ENCODE data around the gene FYB2.

Gene FYB2

DNA sequence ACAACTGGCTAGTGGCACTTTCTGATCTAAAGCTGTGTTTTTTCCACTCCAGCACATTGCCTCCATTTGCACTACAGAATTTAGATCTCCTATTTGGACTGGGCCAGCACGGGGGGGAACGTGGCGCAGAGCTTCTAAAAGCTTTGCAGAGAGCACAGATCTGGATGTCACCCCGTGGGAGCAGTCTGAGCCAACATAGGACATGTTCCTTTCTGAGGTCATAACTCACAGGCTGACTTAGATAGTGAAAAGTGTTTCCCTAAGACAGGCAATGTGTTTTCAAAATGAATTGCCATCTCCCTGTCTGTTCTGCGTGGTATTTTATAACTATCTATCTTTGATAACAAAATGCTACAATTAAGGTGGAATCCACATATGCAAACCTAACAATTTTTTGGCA, 31.7 kb upstream of the FYB2 start:
- no peaks in the 10 kb centered on the region for H3K9me3 ChIP-seq (ENCODE audit: control insufficient read depth, low read length)
- 87 to 100% methylated on average over 1 to 4 of the region's 5 CpGs for WGBS, 2 experiments (ENCODE audit: insufficient coverage in 2 of 2)
- no peak overlapping the region for H3K27ac ChIP-seq (ENCODE audit: low read depth, low read length, severe bottlenecking)
- no peaks in the 10 kb centered on the region for H3K4me1 ChIP-seq (ENCODE audit: control insufficient read depth, insufficient read depth, low read length, poor library complexity, severe bottlenecking)
- no peak overlapping the region for H3K4me3 ChIP-seq (ENCODE audit: extremely low read depth, insufficient read depth, low read length, poor library complexity, severe bottlenecking)
- H3K36me3 ChIP-seq (ENCODE audit: control insufficient read depth, insufficient read depth, low read length), result no peaks in the 10 kb centered on the region

DNA sequence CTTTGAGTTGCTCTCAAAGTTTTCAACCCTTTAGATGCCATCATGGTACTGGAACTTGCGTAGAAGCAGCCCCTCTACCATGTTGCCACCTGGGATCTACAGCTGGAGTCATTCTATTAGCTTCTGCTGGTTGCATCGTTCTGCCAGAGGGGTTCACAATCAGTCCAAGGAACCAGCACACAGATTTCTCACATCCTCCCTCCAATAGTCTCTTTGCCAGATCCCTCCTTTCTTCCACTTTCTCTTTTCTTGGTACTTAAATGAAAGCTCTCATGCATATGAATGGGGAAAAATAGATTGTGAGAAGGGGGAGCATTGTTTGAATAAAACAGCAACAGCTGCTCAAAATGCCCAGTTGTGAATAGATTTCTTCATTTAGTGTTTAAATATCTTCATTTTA, 31.2 kb upstream of the FYB2 start:
- Histone ChIP-seq H3K27ac (ENCODE audit: low read depth, low read length, severe bottlenecking) (no peak overlapping the region), H3K9me3 (ENCODE audit: control insufficient read depth, low read length) (no peaks in the 10 kb centered on the region), H3K36me3 (ENCODE audit: control insufficient read depth, insufficient read depth, low read length) (no peaks in the 10 kb centered on the region), H3K4me3 (ENCODE audit: extremely low read depth, insufficient read depth, low read length, poor library complexity, severe bottlenecking) (no peak overlapping the region), H3K4me1 (ENCODE audit: control insufficient read depth, insufficient read depth, low read length, poor library complexity, severe bottlenecking) (no peaks in the 10 kb centered on the region)
- WGBS, 2 experiments (ENCODE audit: insufficient coverage in 2 of 2), result 91 to 94% methylated on average over 2 of the region's 2 CpGs

DNA sequence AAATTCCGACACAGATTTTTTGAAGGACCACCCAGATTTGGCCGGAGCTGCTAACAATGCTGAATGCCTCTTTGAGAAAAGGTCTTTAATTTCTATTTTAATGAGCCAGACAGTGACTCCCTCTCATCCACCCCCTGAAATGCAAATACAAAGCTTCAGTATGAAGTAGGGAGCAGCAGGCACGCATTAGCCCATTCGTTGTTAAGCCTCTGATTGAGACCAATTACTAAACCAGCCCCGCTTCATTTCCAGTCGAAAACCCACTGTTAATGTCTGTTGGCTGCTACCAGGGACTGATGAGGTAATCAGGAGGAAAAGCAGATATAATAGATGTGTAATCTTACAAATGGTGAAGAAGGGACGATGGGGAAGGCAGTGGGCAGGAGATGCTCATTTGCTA, 30.5 kb upstream of the FYB2 start:
- no peak overlapping the region for H3K4me3 ChIP-seq (ENCODE audit: extremely low read depth, insufficient read depth, low read length, poor library complexity, severe bottlenecking)
- H3K27ac ChIP-seq (ENCODE audit: low read depth, low read length, severe bottlenecking), result no peak overlapping the region
- H3K36me3 ChIP-seq (ENCODE audit: control insufficient read depth, insufficient read depth, low read length), result no peaks in the 10 kb centered on the region
- no peaks in the 10 kb centered on the region for H3K9me3 ChIP-seq (ENCODE audit: control insufficient read depth, low read length)
- no peaks in the 10 kb centered on the region for H3K4me1 ChIP-seq (ENCODE audit: control insufficient read depth, insufficient read depth, low read length, poor library complexity, severe bottlenecking)
- 64 to 77% methylated on average over 3 to 5 of the region's 7 CpGs for WGBS, 2 experiments (ENCODE audit: insufficient coverage in 2 of 2)

DNA sequence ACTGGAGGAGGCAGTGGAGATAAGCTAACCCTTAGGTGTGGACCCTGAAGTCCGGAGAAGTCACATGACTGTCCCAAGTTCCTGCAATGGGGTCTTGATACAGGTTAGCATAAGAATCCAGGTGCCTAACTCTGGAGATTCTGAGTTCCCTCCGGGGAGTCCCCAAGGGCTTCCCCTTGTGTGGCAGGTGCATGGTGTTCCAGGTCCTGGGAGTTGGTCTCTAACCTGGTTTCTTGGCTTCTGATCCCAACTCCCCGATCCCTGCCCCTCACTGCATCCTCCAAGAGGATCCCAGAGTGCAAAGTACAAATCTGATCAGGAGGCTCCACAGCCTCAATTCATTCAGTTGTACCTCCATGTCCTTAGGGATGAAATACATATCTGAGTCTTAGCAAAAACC, 26.1 kb upstream of the FYB2 start:
- H3K4me3 ChIP-seq (ENCODE audit: extremely low read depth, insufficient read depth, low read length, poor library complexity, severe bottlenecking), result no peak overlapping the region
- no peaks in the 10 kb centered on the region for H3K4me1 ChIP-seq (ENCODE audit: control insufficient read depth, insufficient read depth, low read length, poor library complexity, severe bottlenecking)
- H3K27ac ChIP-seq (ENCODE audit: low read depth, low read length, severe bottlenecking), result no peak overlapping the region
- no peaks in the 10 kb centered on the region for H3K36me3 ChIP-seq (ENCODE audit: control insufficient read depth, insufficient read depth, low read length)
- no peaks in the 10 kb centered on the region for H3K9me3 ChIP-seq (ENCODE audit: control insufficient read depth, low read length)
- WGBS, 2 experiments (ENCODE audit: insufficient coverage in 2 of 2), result 83 to 93% methylated on average over 2 to 3 of the region's 3 CpGs

DNA sequence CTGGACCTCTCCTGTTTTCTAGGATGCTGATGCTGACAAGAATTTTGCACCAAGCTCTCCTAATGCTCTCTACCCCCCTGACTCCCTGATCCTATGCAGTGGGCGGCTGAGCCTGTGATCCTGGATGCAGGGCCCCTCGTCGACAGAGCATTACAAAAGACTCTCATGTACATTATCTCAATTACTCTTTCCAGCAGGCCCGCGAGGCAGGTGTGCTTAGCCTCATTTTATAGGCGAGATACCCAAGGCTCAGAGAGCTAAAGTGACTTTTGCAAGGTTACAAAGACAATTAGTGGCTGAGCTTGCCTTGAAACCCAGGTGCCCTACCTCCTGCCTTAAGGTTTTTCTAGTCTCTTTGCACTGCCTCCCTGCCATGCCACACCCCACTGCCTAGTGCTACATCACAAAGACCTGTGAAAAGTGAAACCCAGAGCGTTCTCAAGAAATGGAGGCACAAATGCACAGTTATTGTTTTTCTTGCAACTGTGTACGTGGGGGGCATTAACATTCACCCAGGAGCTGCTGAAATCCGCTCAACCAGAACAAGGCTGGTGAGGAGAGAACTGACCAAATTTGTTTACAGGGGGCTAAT, 25.4 kb upstream of the FYB2 start:
- Histone ChIP-seq H3K27ac (ENCODE audit: low read depth, low read length, severe bottlenecking) (no peak overlapping the region), H3K4me1 (ENCODE audit: control insufficient read depth, insufficient read depth, low read length, poor library complexity, severe bottlenecking) (no peaks in the 10 kb centered on the region), H3K4me3 (ENCODE audit: extremely low read depth, insufficient read depth, low read length, poor library complexity, severe bottlenecking) (no peak overlapping the region), H3K9me3 (ENCODE audit: control insufficient read depth, low read length) (no peaks in the 10 kb centered on the region), H3K36me3 (ENCODE audit: control insufficient read depth, insufficient read depth, low read length) (no peaks in the 10 kb centered on the region)
- WGBS, 2 experiments (ENCODE audit: insufficient coverage in 2 of 2), result 60 to 65% methylated on average over 8 to 9 of the region's 9 CpGs

DNA sequence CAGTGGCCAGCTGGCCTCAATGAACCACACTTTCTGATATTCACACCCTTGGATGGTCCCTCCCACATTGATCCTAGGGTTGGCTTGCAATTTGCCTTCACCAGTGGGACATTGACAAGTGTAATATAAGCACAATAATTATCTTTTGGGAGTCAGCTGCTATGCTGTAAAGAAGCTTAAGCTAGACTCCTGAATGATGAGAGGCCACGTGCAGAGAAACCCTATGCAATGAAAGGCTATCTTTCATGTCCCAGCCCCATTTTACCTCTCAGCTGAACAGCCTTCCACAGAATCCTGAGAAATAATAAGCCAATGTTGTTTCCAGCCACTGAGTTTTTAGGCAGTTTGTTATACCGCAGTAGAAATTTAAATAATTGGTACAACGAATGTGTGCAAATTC, 24.3 kb upstream of the FYB2 start:
- no peaks in the 10 kb centered on the region for H3K4me1 ChIP-seq (ENCODE audit: control insufficient read depth, insufficient read depth, low read length, poor library complexity, severe bottlenecking)
- H3K27ac ChIP-seq (ENCODE audit: low read depth, low read length, severe bottlenecking), result no peak overlapping the region
- H3K9me3 ChIP-seq (ENCODE audit: control insufficient read depth, low read length), result no peaks in the 10 kb centered on the region
- WGBS, 2 experiments (ENCODE audit: insufficient coverage in 2 of 2), result 57 to 100% methylated on average over 1 of the region's 3 CpGs
- no peaks in the 10 kb centered on the region for H3K36me3 ChIP-seq (ENCODE audit: control insufficient read depth, insufficient read depth, low read length)
- H3K4me3 ChIP-seq (ENCODE audit: extremely low read depth, insufficient read depth, low read length, poor library complexity, severe bottlenecking), result no peak overlapping the region

DNA sequence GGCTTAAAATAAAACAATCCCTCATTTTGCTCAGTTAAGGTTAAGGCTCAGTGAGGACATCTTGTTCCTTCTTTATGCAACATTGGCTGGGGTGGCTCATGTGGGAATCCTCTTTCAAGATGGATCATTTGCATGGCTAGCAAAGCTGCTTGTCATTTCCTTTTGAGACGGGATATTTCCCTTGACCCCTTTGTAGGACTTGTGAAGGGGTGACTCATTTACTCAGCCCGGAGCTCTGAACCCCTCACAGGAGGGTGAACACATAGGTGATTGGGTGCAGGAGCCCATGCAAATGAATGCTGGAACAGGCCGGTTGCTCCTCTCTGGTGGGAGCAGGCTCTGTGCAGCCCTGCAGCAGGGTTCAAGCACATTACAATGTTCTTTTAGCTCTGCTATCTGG, 19.6 kb upstream of the FYB2 start:
- H3K9me3 ChIP-seq (ENCODE audit: control insufficient read depth, low read length), result no peaks in the 10 kb centered on the region
- WGBS, 2 experiments (ENCODE audit: insufficient coverage in 2 of 2), result 88 to 90% methylated on average over 2 to 3 of the region's 3 CpGs
- no peak overlapping the region for H3K4me3 ChIP-seq (ENCODE audit: extremely low read depth, insufficient read depth, low read length, poor library complexity, severe bottlenecking)
- H3K36me3 ChIP-seq (ENCODE audit: control insufficient read depth, insufficient read depth, low read length), result no peaks in the 10 kb centered on the region
- no peak overlapping the region for H3K27ac ChIP-seq (ENCODE audit: low read depth, low read length, severe bottlenecking)
- peaks cover 8% of the 10 kb centered on the region for H3K4me1 ChIP-seq (ENCODE audit: control insufficient read depth, insufficient read depth, low read length, poor library complexity, severe bottlenecking)

DNA sequence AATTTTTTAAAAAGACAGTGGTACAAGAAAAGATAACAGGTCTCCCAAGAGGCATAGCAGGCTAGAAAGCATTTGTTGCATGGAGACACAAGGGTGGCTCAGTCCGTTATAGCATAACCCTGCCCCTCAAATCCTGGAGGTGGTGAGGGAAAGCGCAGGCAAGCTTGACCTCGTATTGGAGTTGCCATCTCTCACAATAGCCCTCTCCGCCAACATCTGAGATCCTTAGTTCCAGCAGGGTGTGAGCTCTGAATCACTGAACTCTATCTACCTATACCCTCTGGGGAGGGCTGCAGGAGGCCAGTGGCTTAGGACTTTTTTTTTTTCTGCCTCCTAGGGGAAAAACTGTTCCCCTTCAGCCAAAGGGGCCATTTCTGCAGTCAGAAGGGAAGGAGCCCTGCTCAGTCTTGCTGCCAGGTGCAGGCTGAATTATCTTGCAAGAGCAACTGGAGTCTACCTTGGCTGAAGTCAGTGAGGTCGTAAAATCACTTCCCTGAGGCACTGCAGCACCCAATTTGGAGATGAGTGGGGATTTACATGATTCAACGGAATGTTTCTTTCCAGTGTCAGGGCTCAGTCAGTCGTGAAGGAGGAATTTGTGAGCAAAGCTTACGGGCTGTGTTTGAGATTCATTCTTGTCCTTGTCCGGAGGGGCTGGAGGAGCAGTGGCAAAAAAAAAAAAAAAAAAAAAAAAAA, 18.2 kb upstream of the FYB2 start:
- peaks cover 8% of the 10 kb centered on the region for H3K4me1 ChIP-seq (ENCODE audit: control insufficient read depth, insufficient read depth, low read length, poor library complexity, severe bottlenecking)
- no peak overlapping the region for H3K4me3 ChIP-seq (ENCODE audit: extremely low read depth, insufficient read depth, low read length, poor library complexity, severe bottlenecking)
- 63 to 71% methylated on average over 4 to 9 of the region's 9 CpGs for WGBS, 2 experiments (ENCODE audit: insufficient coverage in 2 of 2)
- no peak overlapping the region for H3K27ac ChIP-seq (ENCODE audit: low read depth, low read length, severe bottlenecking)
- no peaks in the 10 kb centered on the region for H3K9me3 ChIP-seq (ENCODE audit: control insufficient read depth, low read length)
- no peaks in the 10 kb centered on the region for H3K36me3 ChIP-seq (ENCODE audit: control insufficient read depth, insufficient read depth, low read length)

DNA sequence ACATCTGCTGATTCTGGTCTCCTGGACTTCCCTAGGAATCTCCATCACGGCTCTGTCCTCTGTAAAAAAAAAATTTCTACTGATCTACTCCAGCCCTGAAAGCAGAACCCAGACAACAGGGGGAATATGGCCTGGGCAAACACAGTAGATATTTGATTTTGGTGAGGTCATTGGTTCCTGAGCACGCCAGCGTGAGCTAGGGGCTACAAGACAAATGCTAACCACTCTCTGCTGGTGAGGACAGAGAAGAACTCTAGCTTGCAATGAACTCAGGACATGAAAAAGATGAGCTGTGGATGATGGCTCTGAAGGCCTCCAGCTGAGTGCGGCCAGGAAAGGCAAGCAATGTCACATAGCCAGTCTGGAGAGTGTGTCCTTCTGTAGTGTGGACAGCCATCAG, 17.2 kb upstream of the FYB2 start:
- Histone ChIP-seq H3K4me3 (ENCODE audit: extremely low read depth, insufficient read depth, low read length, poor library complexity, severe bottlenecking) (no peak overlapping the region), H3K4me1 (ENCODE audit: control insufficient read depth, insufficient read depth, low read length, poor library complexity, severe bottlenecking) (peaks cover 8% of the 10 kb centered on the region), H3K36me3 (ENCODE audit: control insufficient read depth, insufficient read depth, low read length) (no peaks in the 10 kb centered on the region), H3K9me3 (ENCODE audit: control insufficient read depth, low read length) (no peaks in the 10 kb centered on the region), H3K27ac (ENCODE audit: low read depth, low read length, severe bottlenecking) (no peak overlapping the region)
- 86 to 100% methylated on average over 3 to 4 of the region's 4 CpGs for WGBS, 2 experiments (ENCODE audit: insufficient coverage in 2 of 2)

DNA sequence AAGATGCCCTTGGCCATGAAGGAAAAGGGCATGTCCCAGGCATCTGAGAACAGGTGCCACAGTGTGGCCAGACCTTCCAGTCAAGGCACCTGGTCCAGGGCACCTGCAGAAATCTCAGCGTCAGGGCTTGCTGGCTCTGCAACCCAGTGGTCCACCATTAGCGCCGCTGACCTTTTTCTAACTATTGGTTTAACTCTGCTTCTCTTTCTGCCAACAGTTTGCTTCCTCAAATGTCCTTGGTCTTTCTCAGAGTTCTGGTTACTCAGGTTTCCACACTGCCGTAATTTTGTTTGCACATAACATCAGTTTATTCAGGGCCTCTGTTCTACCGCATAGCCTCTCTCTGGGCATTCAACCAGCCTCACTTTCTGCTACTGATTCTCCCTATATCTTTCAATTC, 16.5 kb upstream of the FYB2 start:
- H3K27ac ChIP-seq (ENCODE audit: low read depth, low read length, severe bottlenecking), result no peak overlapping the region
- no peak overlapping the region for H3K4me3 ChIP-seq (ENCODE audit: extremely low read depth, insufficient read depth, low read length, poor library complexity, severe bottlenecking)
- H3K36me3 ChIP-seq (ENCODE audit: control insufficient read depth, insufficient read depth, low read length), result no peaks in the 10 kb centered on the region
- peaks cover 8% of the 10 kb centered on the region for H3K4me1 ChIP-seq (ENCODE audit: control insufficient read depth, insufficient read depth, low read length, poor library complexity, severe bottlenecking)
- H3K9me3 ChIP-seq (ENCODE audit: control insufficient read depth, low read length), result no peaks in the 10 kb centered on the region
- WGBS, 2 experiments (ENCODE audit: insufficient coverage in 2 of 2), result 95 to 96% methylated on average over 5 of the region's 5 CpGs

DNA sequence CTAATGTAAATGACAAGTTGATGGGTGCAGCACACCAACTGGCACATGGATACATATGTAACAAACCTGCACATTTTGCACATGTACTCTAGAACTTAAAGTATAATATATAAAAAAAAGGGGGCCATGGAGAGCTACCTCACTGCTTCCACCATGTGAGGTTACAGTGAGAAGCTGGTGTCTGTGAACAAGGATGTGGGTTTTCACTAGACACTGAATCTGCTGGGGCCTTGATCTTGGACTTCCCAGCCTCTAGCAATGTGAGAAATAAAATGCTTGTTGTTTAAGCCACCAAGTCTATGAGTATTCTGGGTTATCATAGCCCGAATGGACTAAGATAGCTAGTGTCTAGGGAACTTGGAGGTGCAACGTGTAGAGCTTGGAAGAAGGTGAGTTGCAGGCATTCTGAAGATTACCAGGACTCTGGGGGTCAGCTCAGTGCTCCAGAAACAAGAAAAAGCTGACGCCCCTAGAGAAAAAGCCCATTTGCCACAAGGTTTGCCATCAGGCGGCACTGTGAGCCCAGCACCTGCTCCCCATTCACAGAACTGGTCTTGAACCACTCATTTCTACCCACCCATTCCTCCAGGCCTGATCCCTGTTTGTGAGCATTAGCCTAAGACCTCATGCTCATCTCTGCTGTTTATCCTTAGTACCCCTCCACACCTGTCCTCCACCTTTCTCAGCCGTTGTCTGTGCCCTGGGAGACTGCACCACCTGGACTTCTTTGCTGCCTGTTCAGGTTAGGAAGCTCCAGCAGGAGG, 15.1 kb upstream of the FYB2 start:
- Histone ChIP-seq H3K27ac (ENCODE audit: low read depth, low read length, severe bottlenecking) (no peak overlapping the region), H3K4me1 (ENCODE audit: control insufficient read depth, insufficient read depth, low read length, poor library complexity, severe bottlenecking) (peaks cover 8% of the 10 kb centered on the region), H3K4me3 (ENCODE audit: extremely low read depth, insufficient read depth, low read length, poor library complexity, severe bottlenecking) (no peak overlapping the region), H3K9me3 (ENCODE audit: control insufficient read depth, low read length) (no peaks in the 10 kb centered on the region), H3K36me3 (ENCODE audit: control insufficient read depth, insufficient read depth, low read length) (no peaks in the 10 kb centered on the region)
- WGBS, 2 experiments (ENCODE audit: insufficient coverage in 2 of 2), result 87 to 98% methylated on average over 4 to 5 of the region's 5 CpGs
